Panc1 (cell line): Measurements from ENCODE around the gene CELF2. TPM values are rescaled to one million over a fixed set of nuclear protein-coding genes. Genes with fewer than 3 reads are reported as not detected.

Experiments used
- ATAC-seq: fragments of 200-7000 bp; cut with Tn5 transposase; 2 replicates; pipeline ENCODE4 v1.9.1; 2020; ENCODE audit warnings: mild to moderate bottlenecking, moderate library complexity
- BruUV-seq: library from RNA; stranded (reverse); fragments of 400-500 nt; replicated peaks from 2 replicates; lab custom pipeline; 2021; lab: Mats Ljungman, UMichigan
- CTCF ChIA-PET: fragments of 300-600 bp; sonication (Branson Sonifier 250); formaldehyde crosslinking; loops from one replicate; lab custom pipeline; 2022; ENCODE audit warnings: antibody characterized with exemption; lab: Charles Lee
- POLR2A ChIA-PET: fragments of 300-600 bp; sonication (Branson Sonifier 250); formaldehyde crosslinking; loops from one replicate; lab custom pipeline; 2022; ENCODE audit warnings: antibody characterized with exemption; lab: Charles Lee
- DNase-seq: peaks from one replicate; pipeline ENCODE4 v3.0.0-alpha.2; 2010; ENCODE audit warnings: low read depth, low spot score
- H3K27ac ChIP-seq: 2 replicates; pipeline ENCODE4 v1.5.1; 2011; ENCODE audit warnings: mild to moderate bottlenecking, low read length, inconsistent platforms
- H3K27me3 ChIP-seq: fragments of 200-500 bp; sonication (Bioruptor generic); 2 replicates; pipeline ENCODE4 v1.6.0; 2014; ENCODE audit warnings: low read length, inconsistent platforms; ENCODE audit not compliant: control insufficient read depth, insufficient read depth
- H3K36me3 ChIP-seq: fragments of 200-500 bp; sonication (Bioruptor generic); 2 replicates; pipeline ENCODE4 v1.5.1; 2014; ENCODE audit warnings: inconsistent platforms, mild to moderate bottlenecking, low read length, moderate library complexity; ENCODE audit not compliant: control insufficient read depth, insufficient read depth
- H3K4me1 ChIP-seq: 2 replicates; pipeline ENCODE4 v1.5.1; 2011; ENCODE audit warnings: inconsistent platforms, mild to moderate bottlenecking, low read length, moderate library complexity; ENCODE audit not compliant: control insufficient read depth, insufficient read depth
- H3K4me3 ChIP-seq, 2 experiments: 2 replicates each; pipeline ENCODE4 v1.5.1; 2011 to 2012; ENCODE audit warnings: low read depth in 2 of 2, low read length in 2 of 2, mild to moderate bottlenecking in 2 of 2, inconsistent platforms in 1 of 2, moderate library complexity in 1 of 2
- H3K9me3 ChIP-seq: fragments of 200-500 bp; sonication (Bioruptor generic); 2 replicates; pipeline ENCODE4 v1.5.1; 2014; ENCODE audit warnings: low read depth, mild to moderate bottlenecking, inconsistent platforms, low read length, moderate library complexity; ENCODE audit not compliant: control insufficient read depth, insufficient read depth
- CTCF ChIP-seq: fragments of 450-650 bp; IDR thresholded peaks from 2 replicates; pipeline ENCODE4 v1.5.1; 2017; ENCODE audit warnings: mild to moderate bottlenecking
- POLR2AphosphoS5 ChIP-seq: IDR thresholded peaks from 2 replicates; pipeline ENCODE4 v1.6.1; 2012; ENCODE audit warnings: mild to moderate bottlenecking, low read depth, low read length, moderate library complexity
- REST ChIP-seq, 2 experiments: IDR thresholded peaks; 2 replicates each; pipeline ENCODE4 v1.6.1; 2011 to 2012; ENCODE audit warnings: low read depth in 2 of 2, control low read depth in 1 of 2, low read length in 1 of 2, mild to moderate bottlenecking in 1 of 2, moderate library complexity in 1 of 2; ENCODE audit not compliant: insufficient read depth in 1 of 2
- SIN3A ChIP-seq: IDR thresholded peaks from 2 replicates; pipeline ENCODE4 v1.6.1; 2012; ENCODE audit warnings: low read depth, mild to moderate bottlenecking, low read length, moderate library complexity, borderline replicate concordance; ENCODE audit not compliant: insufficient read depth
- TCF7L2 ChIP-seq: IDR thresholded peaks from 2 replicates; pipeline ENCODE4 v1.6.1; 2011; ENCODE audit warnings: mild to moderate bottlenecking, low read depth, low read length, inconsistent platforms
- in situ Hi-C: cut with HindIII; loops from 2 replicates; pipeline ENCODE4 v1.10.0; 2016; ENCODE audit warnings: low sequenced_read_pairs, low pct_unique_long_range_greater_than_20kb
- intact Hi-C: fragments of 100-400 bp; cut with micrococcal nuclease; formaldehyde crosslinking; loops from one replicate; pipeline ENCODE4 v1.10.0; 2022; ENCODE audit not compliant: unreplicated experiment
- total RNA-seq: library from RNA; stranded (reverse); gene quantifications from one replicate; pipeline ENCODE4 v1.2.1, GENCODE V29; 2021; ENCODE audit not compliant: unreplicated experiment

The CELF2 gene
- total RNA-seq, 1 experiment from 2014 or later = 0.44 TPM

GRCh38 chr10:11192304-11193000 lies 174.8 kb downstream of the CELF2 start:
- CTCF ChIA-PET = no interaction called here
- no peak overlapping the region for H3K27ac ChIP-seq
- TF ChIP-seq CTCF = no peak
- no peak for TF ChIP-seq POLR2AphosphoS5
- TF ChIP-seq REST (IDR thresholded peaks at IDR 0.05; ENCODE audit: insufficient read depth in 1 of 2, low read depth in 2 of 2, low read length in 1 of 2) = no peak

GRCh38 chr10:11193001-11193551 lies 175.4 kb downstream of the CELF2 start:
- DNase-seq (no peak), ATAC-seq (no peak)
- BruUV-seq = no TSS peak
- Histone ChIP-seq H3K4me3 (no peak overlapping the region), H3K27me3 (no peaks in the 10 kb centered on the region), H3K9me3 (no peaks in the 10 kb centered on the region), H3K36me3 (no peaks in the 10 kb centered on the region), H3K27ac (no peak overlapping the region), H3K4me1 (no peaks in the 10 kb centered on the region)
- CTCF ChIA-PET = no interaction called here
- POLR2A ChIA-PET = no interaction called here
- in situ Hi-C loops = no loop called here
- TF ChIP-seq POLR2AphosphoS5 = no peak
- TF ChIP-seq SIN3A = no peak
- intact Hi-C loops = no loop called here

More at GRCh38 chr10:11192304-11193000, 174.8 kb downstream of the CELF2 start:
- in situ Hi-C loops = no loop called here
- Histone ChIP-seq H3K4me1 (no peaks in the 10 kb centered on the region), H3K4me3 (no peak overlapping the region), H3K27me3 (no peaks in the 10 kb centered on the region), H3K9me3 (no peaks in the 10 kb centered on the region), H3K36me3 (no peaks in the 10 kb centered on the region)
- POLR2A ChIA-PET = no interaction called here
- ATAC-seq (no peak), DNase-seq (no peak)
- BruUV-seq = no TSS peak
- intact Hi-C loops = no loop called here

GRCh38 chr10:11194859-11195586 lies 177.4 kb downstream of the CELF2 start:
- Histone ChIP-seq H3K9me3 (no peaks in the 10 kb centered on the region), H3K4me1 (no peaks in the 10 kb centered on the region), H3K27ac (no peak overlapping the region), H3K27me3 (no peaks in the 10 kb centered on the region), H3K4me3 (no peak overlapping the region), H3K36me3 (no peaks in the 10 kb centered on the region)
- in situ Hi-C loops (no loop called here), intact Hi-C loops (no loop called here)
- DNase-seq = no peak
- ChIA-PET CTCF (no interaction called here), POLR2A (no interaction called here)
- ATAC-seq = no peak
- BruUV-seq = no TSS peak
- no peak for TF ChIP-seq POLR2AphosphoS5
- no peak for TF ChIP-seq TCF7L2
- TF ChIP-seq SIN3A = no peak
- no peak for TF ChIP-seq CTCF
- TF ChIP-seq REST (IDR thresholded peaks at IDR 0.05; ENCODE audit: insufficient read depth in 1 of 2, low read depth in 2 of 2, low read length in 1 of 2) = no peak
